ENCODE measurements around the gene CYSRT1.

The CYSRT1 gene

DNA sequence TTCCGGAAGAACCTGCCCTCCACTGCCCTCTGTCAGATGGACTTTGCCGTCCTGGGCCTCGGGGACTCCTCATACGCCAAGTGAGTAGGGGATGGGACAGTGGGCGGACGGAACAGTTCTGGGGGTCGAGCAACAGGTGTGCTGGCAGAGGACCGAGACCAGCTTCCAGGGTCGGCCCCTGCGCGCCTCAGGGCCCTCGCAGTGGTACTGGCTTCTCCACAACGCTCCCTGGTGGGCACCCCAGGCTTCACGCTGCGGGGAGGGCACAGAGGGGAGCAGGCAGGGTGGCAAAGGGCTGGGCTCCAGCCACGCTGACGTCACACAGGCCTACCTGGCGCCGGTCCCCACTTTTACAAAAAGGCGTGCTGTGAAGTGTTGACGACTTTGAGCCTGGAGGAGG, 12.5 kb upstream of the CYSRT1 start:
- peaks cover 23% of the 10 kb centered on the region for H3K4me1 Mint-ChIP-seq (ENCODE audit: low read depth)
- no peaks in the 10 kb centered on the region for H3K9me3 Mint-ChIP-seq
- intact Hi-C loops (cut with micrococcal nuclease) = no loop called here
- H3K36me3 Mint-ChIP-seq (ENCODE audit: low read depth) = peaks cover 90% of the 10 kb centered on the region
- no peak overlapping the region for H3K4me3 Mint-ChIP-seq
- no peaks in the 10 kb centered on the region for H3K27me3 Mint-ChIP-seq
- no peak overlapping the region for H3K27ac Mint-ChIP-seq

DNA sequence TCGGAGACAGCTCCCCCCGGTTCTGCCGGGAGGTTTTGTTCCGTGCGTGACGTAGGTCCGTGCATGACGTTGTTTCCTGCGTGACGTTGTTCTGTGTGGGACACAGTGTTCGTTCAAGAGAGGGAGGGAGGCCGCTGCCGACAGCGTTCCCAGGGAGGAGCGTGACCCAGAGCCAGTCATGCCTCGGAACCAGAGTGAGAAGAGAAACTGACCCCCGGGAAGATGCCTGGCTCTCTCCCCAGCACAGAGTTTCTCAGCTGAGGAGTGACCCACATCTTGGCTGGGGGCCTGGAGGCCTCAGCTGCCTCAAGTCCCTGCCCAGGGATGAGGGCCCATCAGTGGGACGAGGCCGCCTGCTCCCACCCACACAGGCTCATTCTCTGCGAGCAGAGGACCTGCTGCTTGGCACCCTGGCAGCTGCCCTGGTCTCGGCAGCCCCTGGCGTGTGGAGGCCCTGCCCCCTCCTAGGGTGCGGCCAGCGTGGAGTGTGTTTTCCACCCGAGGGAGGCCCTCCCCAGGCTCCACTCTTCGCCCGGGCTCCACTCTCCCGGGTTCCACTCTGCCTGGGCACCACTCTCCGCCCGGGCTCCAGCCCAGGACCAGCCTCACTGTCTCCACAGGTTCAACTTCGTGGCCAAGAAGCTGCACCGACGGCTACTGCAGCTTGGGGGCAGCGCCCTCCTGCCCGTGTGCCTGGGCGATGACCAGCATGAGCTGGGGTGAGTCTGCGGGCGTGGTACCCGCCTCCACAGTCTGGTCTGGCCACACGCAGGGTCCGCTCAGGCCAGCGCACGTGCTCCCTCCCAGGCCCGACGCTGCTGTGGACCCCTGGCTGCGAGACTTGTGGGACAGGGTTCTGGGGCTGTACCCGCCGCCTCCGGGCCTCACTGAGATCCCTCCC, 11.6 kb upstream of the CYSRT1 start:
- intact Hi-C loops (cut with micrococcal nuclease) = no loop called here
- H3K9me3 Mint-ChIP-seq = no peaks in the 10 kb centered on the region
- H3K36me3 Mint-ChIP-seq (ENCODE audit: low read depth) = peaks cover 87% of the 10 kb centered on the region
- no peaks in the 10 kb centered on the region for H3K27me3 Mint-ChIP-seq
- no peak overlapping the region for H3K27ac Mint-ChIP-seq
- peaks cover 29% of the 10 kb centered on the region for H3K4me1 Mint-ChIP-seq (ENCODE audit: low read depth)
- no peak overlapping the region for H3K4me3 Mint-ChIP-seq

DNA sequence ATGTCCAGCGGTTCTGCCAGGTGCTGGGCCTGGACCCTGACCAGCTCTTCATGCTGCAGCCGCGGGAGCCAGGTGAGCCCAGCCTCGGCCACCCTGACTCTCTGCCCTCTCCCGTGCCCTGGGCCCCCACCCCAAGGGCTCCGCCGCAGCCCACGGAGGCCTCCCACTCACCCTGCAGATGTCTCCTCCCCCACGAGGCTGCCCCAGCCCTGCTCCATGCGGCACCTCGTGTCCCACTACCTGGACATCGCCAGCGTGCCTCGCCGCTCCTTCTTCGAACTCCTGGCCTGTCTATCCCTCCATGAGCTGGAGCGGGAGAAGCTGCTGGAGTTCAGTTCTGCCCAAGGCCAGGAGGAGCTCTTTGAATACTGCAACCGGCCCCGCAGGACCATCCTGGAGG, 10.4 kb upstream of the CYSRT1 start:
- H3K4me3 Mint-ChIP-seq = no peak overlapping the region
- H3K4me1 Mint-ChIP-seq (ENCODE audit: low read depth) = peaks cover 36% of the 10 kb centered on the region
- intact Hi-C loops (cut with micrococcal nuclease) = no loop called here
- H3K9me3 Mint-ChIP-seq = no peaks in the 10 kb centered on the region
- H3K36me3 Mint-ChIP-seq (ENCODE audit: low read depth) = peaks cover 75% of the 10 kb centered on the region
- H3K27ac Mint-ChIP-seq = no peak overlapping the region
- no peaks in the 10 kb centered on the region for H3K27me3 Mint-ChIP-seq

DNA sequence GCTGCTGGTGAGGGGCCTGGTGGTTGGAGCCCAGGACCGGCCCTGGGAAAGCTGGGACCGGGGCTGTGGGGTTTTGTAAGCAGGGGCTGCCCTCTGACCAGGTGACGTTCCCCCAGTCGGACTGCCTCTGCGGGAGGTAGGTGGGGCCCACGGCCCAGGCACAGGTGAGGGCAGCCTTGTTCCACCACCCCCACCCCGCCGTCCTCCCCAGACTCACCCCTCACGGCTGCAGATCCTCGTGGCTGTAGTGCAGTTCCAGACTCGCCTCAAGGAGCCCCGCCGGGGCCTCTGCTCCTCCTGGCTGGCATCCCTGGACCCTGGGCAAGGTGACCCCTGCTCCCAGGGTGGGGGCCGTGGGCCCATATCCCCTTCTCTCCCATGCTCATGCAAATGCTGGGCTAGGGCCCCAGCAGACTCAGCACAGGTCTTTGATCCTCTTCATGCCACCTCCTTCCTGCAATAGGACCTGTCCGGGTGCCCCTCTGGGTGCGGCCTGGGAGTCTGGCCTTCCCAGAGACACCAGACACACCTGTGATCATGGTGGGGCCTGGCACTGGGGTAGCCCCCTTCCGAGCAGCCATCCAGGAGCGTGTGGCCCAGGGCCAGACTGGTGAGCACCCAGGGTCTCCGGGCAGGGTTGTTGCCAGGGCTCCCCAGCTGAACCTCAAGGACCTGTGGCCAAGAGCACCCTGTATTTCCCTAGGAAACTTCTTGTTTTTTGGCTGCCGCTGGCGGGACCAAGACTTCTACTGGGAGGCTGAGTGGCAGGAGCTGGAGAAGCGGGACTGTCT, 9.6 kb upstream of the CYSRT1 start:
- H3K4me3 Mint-ChIP-seq = no peak overlapping the region
- peaks cover 67% of the 10 kb centered on the region for H3K36me3 Mint-ChIP-seq (ENCODE audit: low read depth)
- H3K9me3 Mint-ChIP-seq = no peaks in the 10 kb centered on the region
- H3K4me1 Mint-ChIP-seq (ENCODE audit: low read depth) = peaks cover 36% of the 10 kb centered on the region
- intact Hi-C loops (cut with micrococcal nuclease) = no loop called here
- H3K27ac Mint-ChIP-seq = peak overlapping the region; percentile 60
- peaks cover 6% of the 10 kb centered on the region for H3K27me3 Mint-ChIP-seq

DNA sequence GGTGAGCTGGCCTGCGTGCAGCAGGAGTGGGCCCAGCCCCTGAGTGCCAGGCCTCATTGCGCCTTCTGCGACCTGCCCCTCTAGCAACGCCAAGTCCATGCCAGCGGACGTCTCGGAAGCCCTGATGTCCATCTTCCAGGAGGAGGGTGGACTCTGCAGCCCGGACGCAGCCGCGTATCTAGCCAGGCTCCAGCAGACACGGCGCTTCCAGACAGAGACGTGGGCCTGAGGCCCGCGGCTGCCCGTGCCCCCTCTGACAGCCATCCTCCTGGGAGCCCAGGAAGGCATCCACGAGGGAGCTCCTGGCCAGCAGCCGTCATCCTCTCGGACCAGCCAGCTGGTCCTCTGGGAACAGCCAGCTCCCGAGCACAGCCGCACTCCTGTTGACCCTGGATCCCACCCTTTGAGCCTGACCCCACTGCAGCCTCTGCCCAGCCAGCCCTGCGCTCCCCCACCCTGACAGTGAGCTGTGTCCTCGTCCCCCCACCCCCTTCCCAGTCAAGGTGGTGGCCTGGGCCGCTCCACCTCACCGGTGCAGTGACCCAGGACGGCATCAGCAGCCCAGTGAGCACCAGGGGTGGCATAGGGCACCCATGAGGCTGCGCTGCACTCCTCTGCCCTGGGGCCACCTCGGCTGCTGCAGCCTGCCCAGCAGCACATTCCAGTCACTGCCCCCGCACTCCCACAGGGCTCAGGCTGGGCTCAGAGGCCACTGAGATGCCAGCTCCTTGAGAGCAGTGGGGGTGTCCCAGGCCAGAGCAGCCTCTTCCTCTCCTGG, 8.6 kb upstream of the CYSRT1 start:
- Mint-ChIP-seq H3K36me3 (ENCODE audit: low read depth) (peaks cover 57% of the 10 kb centered on the region), H3K4me3 (no peak overlapping the region), H3K27me3 (peaks cover 13% of the 10 kb centered on the region), H3K27ac (no peak overlapping the region), H3K4me1 (ENCODE audit: low read depth) (peaks cover 35% of the 10 kb centered on the region), H3K9me3 (no peaks in the 10 kb centered on the region)
- intact Hi-C loops (cut with micrococcal nuclease) = no loop called here

DNA sequence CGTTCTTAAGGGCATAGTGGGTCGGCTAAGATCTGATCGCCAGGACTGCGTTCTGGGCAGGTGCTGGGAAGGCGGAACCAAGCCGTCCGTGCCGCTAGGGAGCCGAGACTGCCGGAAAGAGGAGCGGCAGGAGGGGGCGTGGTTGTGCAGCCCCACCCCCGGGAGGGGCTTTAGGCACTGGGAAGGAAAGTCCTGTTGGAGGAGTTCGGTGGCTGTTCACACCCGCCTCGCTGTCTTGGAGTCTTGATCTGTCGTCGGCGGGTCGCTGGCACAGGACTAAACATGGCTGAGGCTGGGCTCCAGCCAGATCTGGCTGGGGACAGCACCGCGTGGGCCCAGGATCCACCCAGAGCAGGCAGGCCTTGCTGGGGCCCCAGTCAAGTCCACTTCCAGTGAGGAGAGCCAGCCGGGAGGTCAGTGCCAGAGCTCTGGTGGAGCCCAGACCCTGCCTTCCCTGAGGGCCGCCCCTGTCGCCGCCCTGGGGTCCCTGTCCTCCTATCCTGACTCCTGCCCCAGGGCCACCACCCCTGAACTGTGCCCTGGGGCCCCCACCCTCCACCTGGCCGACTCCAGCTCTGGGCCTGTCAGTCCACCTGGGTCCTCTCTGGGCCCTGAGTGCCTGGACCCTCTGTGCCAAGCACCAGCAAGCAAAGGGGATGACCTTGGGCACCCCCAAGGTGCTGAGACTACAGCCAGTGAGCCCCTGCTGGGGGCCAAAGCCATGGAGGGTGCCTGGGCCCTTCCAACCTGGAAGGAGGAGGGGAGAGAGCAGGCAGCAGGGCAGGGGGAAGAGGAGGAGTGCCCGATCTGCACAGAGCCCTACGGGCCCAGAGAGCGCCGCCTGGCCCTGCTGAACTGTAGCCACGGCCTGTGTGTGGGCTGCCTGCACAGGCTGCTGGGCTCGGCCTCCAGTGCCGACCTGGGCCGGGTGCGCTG, 7.4 kb upstream of the CYSRT1 start:
- peaks cover 32% of the 10 kb centered on the region for H3K4me1 Mint-ChIP-seq (ENCODE audit: low read depth)
- intact Hi-C loops (cut with micrococcal nuclease) = no loop called here
- H3K4me3 Mint-ChIP-seq = peak overlapping the region; percentile 28
- peak overlapping the region; percentile 51 for H3K27ac Mint-ChIP-seq
- H3K27me3 Mint-ChIP-seq = peaks cover 14% of the 10 kb centered on the region
- peaks cover 55% of the 10 kb centered on the region for H3K36me3 Mint-ChIP-seq (ENCODE audit: low read depth)
- H3K9me3 Mint-ChIP-seq = no peaks in the 10 kb centered on the region

DNA sequence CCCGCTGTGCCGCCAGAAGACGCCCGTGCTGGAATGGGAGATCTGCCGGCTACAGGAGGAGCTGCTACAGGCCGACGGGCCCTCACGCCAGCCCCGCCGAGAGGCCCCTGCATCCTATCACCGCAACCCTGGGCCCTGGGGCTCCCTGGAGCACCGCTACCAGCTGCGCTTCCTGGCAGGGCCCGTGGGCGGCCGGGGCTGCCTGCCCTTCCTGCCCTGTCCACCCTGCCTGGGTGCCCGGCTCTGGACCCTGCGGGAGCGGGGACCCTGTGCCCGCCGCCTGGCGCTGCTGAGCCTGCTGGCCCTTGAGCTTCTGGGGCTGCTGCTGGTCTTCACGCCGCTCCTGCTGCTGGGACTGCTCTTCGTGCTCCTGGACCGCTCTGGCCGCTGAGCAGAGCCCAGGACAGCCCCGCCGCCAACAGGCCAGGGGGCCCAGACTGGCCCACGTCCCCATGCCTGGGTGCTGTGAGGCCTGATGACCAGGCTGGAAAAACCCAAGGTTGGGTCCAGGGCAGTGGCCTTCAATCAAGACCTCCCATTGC, 6.7 kb upstream of the CYSRT1 start:
- Mint-ChIP-seq H3K27me3 (peaks cover 14% of the 10 kb centered on the region), H3K27ac (peak overlapping the region; percentile 62), H3K36me3 (ENCODE audit: low read depth) (peaks cover 48% of the 10 kb centered on the region), H3K4me3 (no peak overlapping the region), H3K4me1 (ENCODE audit: low read depth) (peaks cover 39% of the 10 kb centered on the region), H3K9me3 (no peaks in the 10 kb centered on the region)
- intact Hi-C loops (cut with micrococcal nuclease) = no loop called here

DNA sequence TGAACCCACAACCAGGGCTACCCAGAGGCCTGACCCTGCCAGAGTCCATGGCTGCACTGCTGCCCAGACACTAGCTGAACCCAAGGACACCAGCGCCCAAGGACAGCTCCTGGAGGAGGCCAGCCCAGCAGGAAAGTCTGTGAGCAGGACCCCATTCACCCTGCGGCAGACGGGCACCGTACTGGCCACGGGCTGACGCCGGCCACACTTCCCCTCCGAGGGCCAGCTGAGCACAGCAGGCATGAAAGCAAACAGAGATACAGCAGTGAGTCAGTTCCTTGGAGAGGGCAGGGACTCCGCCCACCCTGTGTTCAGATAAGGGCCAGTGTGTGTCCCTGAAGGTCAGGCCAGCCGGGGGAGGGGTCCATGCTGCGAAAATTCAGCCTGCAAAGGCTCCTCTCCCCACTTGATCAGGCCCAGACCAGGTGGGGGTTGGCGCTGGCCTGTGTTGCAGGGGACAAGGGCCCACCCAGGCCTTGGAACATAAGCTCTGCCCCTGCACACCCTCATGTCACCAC, 6.2 kb upstream of the CYSRT1 start:
- Mint-ChIP-seq H3K9me3 (no peaks in the 10 kb centered on the region), H3K4me3 (no peak overlapping the region), H3K27ac (peak overlapping the region; percentile 62), H3K27me3 (peaks cover 14% of the 10 kb centered on the region), H3K4me1 (ENCODE audit: low read depth) (peaks cover 39% of the 10 kb centered on the region), H3K36me3 (ENCODE audit: low read depth) (peaks cover 43% of the 10 kb centered on the region)
- intact Hi-C loops (cut with micrococcal nuclease) = no loop called here

DNA sequence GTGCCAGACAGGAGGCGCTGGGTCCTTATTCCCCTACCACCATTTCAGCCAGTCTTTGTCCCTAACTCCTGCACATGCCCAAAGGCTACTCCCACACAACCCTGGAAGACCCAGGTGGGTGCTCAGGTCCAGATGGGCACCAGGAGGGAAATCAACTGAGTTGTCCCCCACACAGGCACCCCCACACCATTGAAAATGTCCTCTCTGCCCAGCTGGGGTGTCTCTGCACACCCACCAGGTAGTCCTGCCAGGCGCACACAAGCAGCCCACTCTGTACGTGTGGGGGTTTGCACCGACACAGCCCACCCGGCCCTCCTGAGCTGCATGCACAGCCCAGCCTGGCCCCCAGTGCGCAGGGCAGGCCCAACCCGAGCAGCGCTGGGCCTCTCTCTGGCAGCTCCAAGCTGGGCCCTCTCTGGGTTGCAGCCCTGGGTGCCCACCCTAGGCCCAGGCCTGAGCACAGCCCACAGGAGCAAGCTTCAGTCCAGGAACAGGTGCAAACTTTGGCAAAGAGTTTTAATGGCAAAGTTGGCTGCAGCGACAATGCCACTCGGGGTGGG, 5.1 kb upstream of the CYSRT1 start:
- Mint-ChIP-seq H3K4me3 (no peak overlapping the region), H3K9me3 (no peaks in the 10 kb centered on the region), H3K4me1 (ENCODE audit: low read depth) (peaks cover 39% of the 10 kb centered on the region), H3K36me3 (ENCODE audit: low read depth) (peaks cover 32% of the 10 kb centered on the region), H3K27me3 (peaks cover 14% of the 10 kb centered on the region), H3K27ac (no peak overlapping the region)
- intact Hi-C loops (cut with micrococcal nuclease) = loop anchor here (5.0 kb wide), 1 partner anchor 33 kb away; the partner anchor contains the start of genes ANAPC2 and SSNA1

DNA sequence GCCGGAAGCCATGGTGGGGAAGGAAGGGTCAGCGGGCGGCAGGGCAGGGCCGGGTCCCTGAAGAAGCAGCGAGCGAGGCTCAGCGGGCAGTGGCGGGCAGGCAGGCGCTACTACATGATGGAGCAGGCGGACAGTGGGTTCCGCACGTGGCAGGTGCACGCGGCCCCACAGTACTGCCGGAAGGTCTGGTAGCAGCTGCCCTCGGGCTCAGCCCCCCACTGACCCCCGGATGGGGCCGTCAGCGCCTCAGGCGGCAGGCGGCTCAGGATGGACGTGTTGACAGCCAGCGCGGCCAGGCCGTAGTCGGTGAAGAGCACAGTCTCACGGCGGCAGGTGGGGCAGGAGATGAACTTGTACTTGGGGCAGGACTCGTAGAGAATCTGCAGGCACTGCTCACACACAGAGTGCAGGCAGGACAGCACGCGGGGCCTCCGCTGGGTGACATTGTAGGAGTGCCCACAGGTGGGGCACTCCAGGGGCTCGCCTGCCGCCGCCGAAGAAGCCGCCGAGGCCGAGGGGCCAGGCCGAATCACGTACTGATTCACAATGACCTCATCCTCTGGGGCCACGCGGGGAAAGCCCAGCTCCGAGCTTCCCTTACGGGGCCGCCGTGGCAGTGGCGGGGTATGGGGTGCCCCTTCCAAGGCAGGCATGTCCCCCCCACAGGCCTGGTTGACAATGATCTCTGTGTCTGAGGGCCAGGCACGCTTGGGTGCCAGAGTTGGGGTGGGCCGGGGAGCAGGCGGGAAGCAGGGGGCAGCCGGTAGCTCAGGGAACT, 4.5 kb upstream of the CYSRT1 start:
- peaks cover 14% of the 10 kb centered on the region for H3K27me3 Mint-ChIP-seq
- H3K4me1 Mint-ChIP-seq (ENCODE audit: low read depth) = peaks cover 43% of the 10 kb centered on the region
- H3K27ac Mint-ChIP-seq = no peak overlapping the region
- peaks cover 26% of the 10 kb centered on the region for H3K36me3 Mint-ChIP-seq (ENCODE audit: low read depth)
- H3K4me3 Mint-ChIP-seq = peak overlapping the region; percentile 40
- no peaks in the 10 kb centered on the region for H3K9me3 Mint-ChIP-seq
- intact Hi-C loops (cut with micrococcal nuclease) = loop anchor here (5.0 kb wide), 1 partner anchor 33 kb away; the partner anchor contains the start of genes ANAPC2 and SSNA1

DNA sequence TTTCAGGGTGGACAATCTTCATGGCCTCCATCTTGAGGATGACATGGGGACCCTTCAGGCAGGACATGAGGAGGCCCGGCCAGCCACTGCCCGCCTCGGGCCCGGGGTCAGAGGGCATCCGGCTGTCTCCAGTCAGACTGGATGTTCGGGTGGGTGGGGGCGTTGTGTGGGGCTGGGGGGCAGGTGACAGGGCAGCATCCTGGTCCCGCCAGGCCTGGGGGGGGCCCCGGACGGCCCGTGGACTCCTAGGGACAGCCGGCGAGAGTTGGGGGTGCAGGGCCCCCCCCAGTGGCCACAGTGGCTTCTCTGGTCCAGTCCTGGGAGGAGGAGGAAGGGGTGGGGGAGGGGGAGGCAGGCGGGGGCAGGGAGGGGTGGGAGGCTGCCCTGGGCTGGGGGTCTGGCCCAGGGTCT, 3.9 kb upstream of the CYSRT1 start:
- Mint-ChIP-seq H3K4me1 (ENCODE audit: low read depth) (peaks cover 45% of the 10 kb centered on the region), H3K4me3 (peak overlapping the region; percentile 40), H3K27ac (no peak overlapping the region), H3K27me3 (peaks cover 17% of the 10 kb centered on the region), H3K9me3 (no peaks in the 10 kb centered on the region), H3K36me3 (ENCODE audit: low read depth) (peaks cover 20% of the 10 kb centered on the region)
- intact Hi-C loops (cut with micrococcal nuclease) = loop anchor here (5.0 kb wide), 1 partner anchor 34 kb away; the partner anchor contains the start of genes ANAPC2 and SSNA1

Measured in dendritic cell treated with granulocyte-macrophage colony-stimulating factor and Interleukin-4, amounts not matched to agents 40 ng/mL and 50 ng/mL, for 4 days (primary cell).